Colonic mucosa (tissue), 4 donors: ENCODE data around the gene MEST. TPM values are rescaled to one million over a fixed set of nuclear protein-coding genes. Genes with fewer than 3 reads are reported as not detected.

Experiments used
- DNase-seq: peaks from one replicate; pipeline ENCODE4 v3.0.0-alpha.2; 2020
- H3K27ac ChIP-seq: fragments of 200-600 bp; one replicate; pipeline ENCODE4 v1.8.0; 2021
- H3K27me3 ChIP-seq: fragments of 200-600 bp; one replicate; pipeline ENCODE4 v1.8.0; 2021
- H3K36me3 ChIP-seq: fragments of 200-600 bp; one replicate; pipeline ENCODE4 v1.8.0; 2021
- H3K4me1 ChIP-seq: fragments of 200-600 bp; one replicate; pipeline ENCODE4 v1.8.0; 2021; ENCODE audit warnings: mild to moderate bottlenecking
- H3K4me3 ChIP-seq: fragments of 200-600 bp; one replicate; pipeline ENCODE4 v1.8.0; 2021
- H3K9ac ChIP-seq, 2 donors: one replicate each; pipeline ENCODE4 v1.7.0; 2013; ENCODE audit warnings: control low read depth in 2 of 2, low read depth in 2 of 2, low read length in 2 of 2
- H3K9me3 ChIP-seq: fragments of 200-600 bp; one replicate; pipeline ENCODE4 v1.8.0; 2021
- intact Hi-C: fragments of 100-400 bp; cut with DNase I; formaldehyde crosslinking; loops from one replicate; pipeline ENCODE4 v1.14.1; 2022
- microRNA-seq: library from miRNA; unstranded; fragments of <30 nt; microRNA quantifications from one replicate; pipeline ENCODE4, GENCODE V29; 2019
- total RNA-seq, 2 donors: library from RNA; stranded (reverse); fragmentation: NEBNext Ultra II Directional in 1 of 2; extraction: Animal tissue kit (Norgen Biotek cat#: 25700) in 1 of 2; gene quantifications; one replicate each; pipeline ENCODE4 v1.2.1, GENCODE V29; 2021
- TF ChIP-seq, protein P1 (sequence below): fragments of 200-600 bp; IDR thresholded peaks from one replicate; pipeline ENCODE4 v1.8.0; 2022; ENCODE audit warnings: antibody characterized with exemption, mild to moderate bottlenecking
- donor health status: healthy.
- donor health status: DM: no; HTN: no; CAD: no.
- donor health status: DM: no; HTN: no; CAD: no.

Gene MEST
- total RNA-seq, 2 donors from 2014 or later = 28.2 to 48.6 TPM

DNA sequence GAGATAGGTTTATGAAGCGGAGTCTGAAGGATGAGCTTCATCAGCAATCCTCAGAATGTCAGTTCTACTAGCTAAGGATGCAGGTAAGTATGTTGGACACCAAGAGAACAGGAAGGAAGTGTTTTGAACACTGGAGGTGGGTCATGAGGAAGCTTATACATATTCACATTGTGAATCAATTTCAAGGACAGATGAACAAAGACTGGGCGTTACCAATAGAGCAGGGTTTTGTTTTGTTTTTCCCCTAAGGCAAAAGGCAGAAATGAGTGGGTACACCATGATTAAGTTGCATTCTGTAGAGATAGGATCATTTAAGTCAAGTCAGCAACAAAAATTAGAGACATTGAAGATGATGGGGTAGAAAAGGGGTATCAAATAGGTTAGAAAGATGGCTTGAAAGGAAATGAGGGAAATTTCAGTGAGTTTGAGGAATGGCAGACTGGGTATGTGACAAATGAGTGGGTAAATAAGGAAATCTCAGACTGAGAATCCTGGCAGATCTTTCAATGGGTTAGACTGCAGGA lies 51.7 kb downstream of the MEST start:
- Histone ChIP-seq H3K4me1 (no peaks in the 10 kb centered on the region), H3K36me3 (no peaks in the 10 kb centered on the region), H3K27me3 (no peaks in the 10 kb centered on the region), H3K4me3 (no peak overlapping the region), H3K9me3 (no peaks in the 10 kb centered on the region), H3K27ac (no peak overlapping the region), H3K9ac (no peak overlapping the region)
- no peak for DNase-seq
- intact Hi-C loops = no loop called here
- TF ChIP-seq, protein P1, sequence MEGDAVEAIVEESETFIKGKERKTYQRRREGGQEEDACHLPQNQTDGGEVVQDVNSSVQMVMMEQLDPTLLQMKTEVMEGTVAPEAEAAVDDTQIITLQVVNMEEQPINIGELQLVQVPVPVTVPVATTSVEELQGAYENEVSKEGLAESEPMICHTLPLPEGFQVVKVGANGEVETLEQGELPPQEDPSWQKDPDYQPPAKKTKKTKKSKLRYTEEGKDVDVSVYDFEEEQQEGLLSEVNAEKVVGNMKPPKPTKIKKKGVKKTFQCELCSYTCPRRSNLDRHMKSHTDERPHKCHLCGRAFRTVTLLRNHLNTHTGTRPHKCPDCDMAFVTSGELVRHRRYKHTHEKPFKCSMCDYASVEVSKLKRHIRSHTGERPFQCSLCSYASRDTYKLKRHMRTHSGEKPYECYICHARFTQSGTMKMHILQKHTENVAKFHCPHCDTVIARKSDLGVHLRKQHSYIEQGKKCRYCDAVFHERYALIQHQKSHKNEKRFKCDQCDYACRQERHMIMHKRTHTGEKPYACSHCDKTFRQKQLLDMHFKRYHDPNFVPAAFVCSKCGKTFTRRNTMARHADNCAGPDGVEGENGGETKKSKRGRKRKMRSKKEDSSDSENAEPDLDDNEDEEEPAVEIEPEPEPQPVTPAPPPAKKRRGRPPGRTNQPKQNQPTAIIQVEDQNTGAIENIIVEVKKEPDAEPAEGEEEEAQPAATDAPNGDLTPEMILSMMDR = no peak

DNA sequence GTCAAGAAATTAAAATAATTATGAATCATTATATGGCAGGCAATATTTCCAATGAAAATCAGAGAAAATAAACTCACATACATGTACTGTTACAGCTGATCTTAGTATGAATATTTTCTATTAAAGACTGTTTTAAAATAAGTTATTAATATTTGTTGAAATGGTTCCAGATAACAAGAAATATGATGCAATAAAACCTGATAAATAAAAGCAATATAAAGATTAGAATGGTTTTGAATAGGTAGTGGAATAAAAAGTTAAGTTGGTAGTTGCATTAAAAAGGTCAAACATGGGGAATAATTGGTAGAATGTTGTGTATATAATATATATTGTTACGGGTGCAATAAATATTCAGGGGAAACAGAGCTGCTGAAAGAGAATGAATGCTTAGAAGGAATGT lies 52.5 kb downstream of the MEST start:
- intact Hi-C loops = no loop called here
- H3K27me3 ChIP-seq = no peaks in the 10 kb centered on the region
- TF ChIP-seq, protein P1 = no peak
- no peaks in the 10 kb centered on the region for H3K9me3 ChIP-seq
- no peak overlapping the region for H3K4me3 ChIP-seq
- no peak overlapping the region for H3K9ac ChIP-seq
- H3K4me1 ChIP-seq = no peaks in the 10 kb centered on the region
- no peak overlapping the region for H3K27ac ChIP-seq
- DNase-seq = no peak
- no peaks in the 10 kb centered on the region for H3K36me3 ChIP-seq

DNA sequence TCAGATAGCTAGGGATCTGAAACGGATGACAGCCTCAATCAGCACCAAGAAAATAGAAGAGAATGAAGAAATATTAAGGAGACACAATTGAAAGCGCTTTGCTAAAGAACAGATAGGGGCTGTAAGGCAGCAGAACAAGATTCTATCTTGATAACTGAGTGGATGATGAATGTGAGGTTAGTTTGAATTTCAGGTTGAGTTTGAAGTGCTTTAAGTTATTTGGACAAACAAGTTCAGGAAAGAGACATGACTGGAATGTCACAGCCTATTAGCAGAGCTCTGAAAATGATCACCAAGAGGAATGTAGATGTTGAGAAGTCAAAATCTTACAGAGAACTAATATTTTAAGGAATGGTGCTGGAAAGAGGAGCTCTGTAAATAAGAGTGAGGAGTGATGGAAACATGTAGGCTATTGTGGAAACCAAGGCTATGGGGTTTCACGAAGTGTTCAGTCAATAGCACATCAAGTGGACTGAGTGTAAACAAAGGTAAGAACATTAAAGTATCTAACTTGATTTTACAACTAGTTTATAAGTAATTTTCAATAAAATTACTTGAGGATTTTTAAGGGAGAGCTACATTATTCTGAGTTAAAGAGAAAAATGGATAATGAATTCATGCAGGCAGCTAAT lies 61.6 kb downstream of the MEST start:
- H3K4me1 ChIP-seq = no peaks in the 10 kb centered on the region
- no peaks in the 10 kb centered on the region for H3K36me3 ChIP-seq
- intact Hi-C loops = no loop called here

DNA sequence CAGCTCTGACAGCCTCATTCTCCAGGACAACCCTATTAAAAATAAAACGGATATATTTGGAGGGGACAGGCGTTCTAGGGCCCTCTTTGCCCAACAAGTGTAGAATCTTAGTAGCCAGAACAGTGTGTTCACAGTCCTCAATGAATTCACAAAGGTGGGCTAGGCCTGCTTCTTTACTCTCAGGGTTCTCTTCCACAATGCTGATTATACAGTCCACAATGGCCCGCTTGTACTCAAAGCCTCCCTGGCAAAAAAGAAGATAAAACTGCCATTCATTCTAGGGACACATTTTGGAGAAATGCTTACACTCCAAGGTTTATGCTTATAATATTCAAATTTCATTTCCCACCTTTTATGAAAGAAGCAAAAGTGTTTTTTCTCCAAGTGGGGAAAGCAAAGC lies 62.6 kb downstream of the MEST start:
- Histone ChIP-seq H3K4me3 (no peak overlapping the region), H3K27ac (no peak overlapping the region), H3K9ac (no peak overlapping the region), H3K27me3 (no peaks in the 10 kb centered on the region), H3K9me3 (no peaks in the 10 kb centered on the region), H3K36me3 (no peaks in the 10 kb centered on the region), H3K4me1 (no peaks in the 10 kb centered on the region)
- intact Hi-C loops = no loop called here
- no peak for DNase-seq
- TF ChIP-seq, protein P1 = no peak

More for the DNA sequence above, 61.6 kb downstream of the MEST start:
- H3K4me3 ChIP-seq = no peak overlapping the region
- DNase-seq = no peak
- no peaks in the 10 kb centered on the region for H3K27me3 ChIP-seq
- H3K9me3 ChIP-seq = no peaks in the 10 kb centered on the region
- TF ChIP-seq, protein P1 = no peak
- H3K27ac ChIP-seq = no peak overlapping the region
- H3K9ac ChIP-seq = no peak overlapping the region

Small RNAs within 50 kb of the gene (microRNA-seq; reads per million reads assigned to microRNA genes)
- 606 reads per million, percentile 74 among the genes with 10 or more reads in this experiment for gene MIR335

Other genes with a start within 250 kb of the MEST start
- 1 to 10 TPM in 1 of 2 donors, under 1 TPM in 1; 0.48 to 5.2 TPM for gene CPA2, start 225.2 kb upstream of the MEST start, total RNA-seq
- not detected for gene CPA4, start 198.9 kb upstream of the MEST start, total RNA-seq
- not detected for gene CPA5, start 147.3 kb upstream of the MEST start, total RNA-seq
- gene CPA1, start 111.6 kb upstream of the MEST start, total RNA-seq = 10 to 100 TPM in 1 of 2 donors, not detected in 1; 35.4 TPM
- 10 to 100 TPM in 1 of 2 donors, 1 to 10 TPM in 1; 6.9 to 13.6 TPM for gene CEP41, start 51.1 kb upstream of the MEST start, total RNA-seq
- 10 to 100 TPM; 19.1 to 24.2 TPM for gene COPG2, start 176.7 kb downstream of the MEST start, total RNA-seq
- gene TSGA13, start 194.5 kb downstream of the MEST start, total RNA-seq = not detected
- gene KLF14, start 242.1 kb downstream of the MEST start, total RNA-seq = not detected